Suprapubic skin (tissue), 3 donors: ENCODE results near the gene OSBPL3.

Experiments
- EP300 ChIP-seq: sonication (generic); formaldehyde crosslinking; IDR thresholded peaks from one replicate; pipeline ENCODE4 v1.6.1; 2017; ENCODE audit warnings: antibody characterized with exemption
- POLR2A ChIP-seq, 2 donors: fragments of 450-650 bp; IDR thresholded peaks; one replicate each; pipeline ENCODE4 v1.6.1; 2017; ENCODE audit warnings: antibody characterized with exemption in 2 of 2, mild to moderate bottlenecking in 2 of 2, moderate library complexity in 2 of 2
- TF ChIP-seq, protein P1 (sequence below), 2 donors: fragments of 200-600 bp in 1 of 2; fragments of 450-650 bp in 1 of 2; sonication (generic) in 1 of 2; IDR thresholded peaks; one replicate each; pipeline ENCODE4 v1.5.1; 2016 to 2019; ENCODE audit warnings: antibody characterized with exemption in 2 of 2, mild to moderate bottlenecking in 1 of 2, moderate library complexity in 1 of 2

DNA sequence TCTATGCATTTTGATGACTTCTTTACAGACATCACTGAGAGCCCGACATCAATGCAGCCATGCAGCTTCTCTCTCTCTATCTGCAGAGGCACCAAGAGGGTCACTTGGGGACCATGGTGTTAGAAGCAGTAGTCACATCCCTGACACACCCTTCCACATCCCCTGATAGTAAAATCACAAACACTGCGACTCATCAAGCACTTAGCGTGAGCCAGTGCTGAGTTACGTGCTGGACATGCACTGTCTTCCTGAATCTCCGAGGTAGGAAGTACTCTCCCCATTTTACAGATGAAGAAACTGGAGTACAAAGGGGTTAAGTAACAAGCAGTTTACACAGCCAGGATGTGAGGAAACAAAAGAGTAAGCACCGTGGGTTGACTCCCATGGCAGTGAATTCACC lies 109.2 kb downstream of the OSBPL3 start:
- TF ChIP-seq, protein P1, sequence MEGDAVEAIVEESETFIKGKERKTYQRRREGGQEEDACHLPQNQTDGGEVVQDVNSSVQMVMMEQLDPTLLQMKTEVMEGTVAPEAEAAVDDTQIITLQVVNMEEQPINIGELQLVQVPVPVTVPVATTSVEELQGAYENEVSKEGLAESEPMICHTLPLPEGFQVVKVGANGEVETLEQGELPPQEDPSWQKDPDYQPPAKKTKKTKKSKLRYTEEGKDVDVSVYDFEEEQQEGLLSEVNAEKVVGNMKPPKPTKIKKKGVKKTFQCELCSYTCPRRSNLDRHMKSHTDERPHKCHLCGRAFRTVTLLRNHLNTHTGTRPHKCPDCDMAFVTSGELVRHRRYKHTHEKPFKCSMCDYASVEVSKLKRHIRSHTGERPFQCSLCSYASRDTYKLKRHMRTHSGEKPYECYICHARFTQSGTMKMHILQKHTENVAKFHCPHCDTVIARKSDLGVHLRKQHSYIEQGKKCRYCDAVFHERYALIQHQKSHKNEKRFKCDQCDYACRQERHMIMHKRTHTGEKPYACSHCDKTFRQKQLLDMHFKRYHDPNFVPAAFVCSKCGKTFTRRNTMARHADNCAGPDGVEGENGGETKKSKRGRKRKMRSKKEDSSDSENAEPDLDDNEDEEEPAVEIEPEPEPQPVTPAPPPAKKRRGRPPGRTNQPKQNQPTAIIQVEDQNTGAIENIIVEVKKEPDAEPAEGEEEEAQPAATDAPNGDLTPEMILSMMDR (IDR thresholded peaks at IDR 0.05): no peak
- TF ChIP-seq POLR2A (IDR thresholded peaks at IDR 0.05): no peak
- TF ChIP-seq EP300: no peak
